GM21717 (cell line): ENCODE measurements around the gene VPS50.

Source experiments
- ATAC-seq: cut with Tn5 transposase; IDR thresholded peaks from one replicate; pipeline ENCODE4 v1.9.1; 2021; ENCODE audit warnings: mild to moderate bottlenecking, moderate library complexity; ENCODE audit not compliant: unreplicated experiment

VPS50 gene

DNA sequence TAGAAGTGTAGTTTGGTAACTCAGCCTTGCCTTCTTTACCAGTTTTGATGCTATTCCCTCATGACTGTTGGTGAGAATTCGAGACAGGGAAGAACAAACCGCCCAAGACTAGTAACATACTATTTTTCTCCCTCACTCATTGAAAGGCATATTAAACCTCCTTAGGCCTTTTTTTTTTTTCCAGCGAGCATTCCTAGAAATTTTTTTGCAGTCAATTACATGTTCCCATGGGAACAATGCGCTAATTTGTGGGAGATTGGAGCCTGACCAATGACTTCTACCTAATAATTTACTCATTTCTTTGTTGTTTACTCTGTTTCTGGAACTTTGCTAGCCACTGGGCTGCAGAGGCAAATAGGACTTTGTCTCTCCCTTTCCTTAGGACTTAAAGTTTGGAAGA lies 6.0 kb downstream of the VPS50 start:
- ATAC-seq: no peak

DNA sequence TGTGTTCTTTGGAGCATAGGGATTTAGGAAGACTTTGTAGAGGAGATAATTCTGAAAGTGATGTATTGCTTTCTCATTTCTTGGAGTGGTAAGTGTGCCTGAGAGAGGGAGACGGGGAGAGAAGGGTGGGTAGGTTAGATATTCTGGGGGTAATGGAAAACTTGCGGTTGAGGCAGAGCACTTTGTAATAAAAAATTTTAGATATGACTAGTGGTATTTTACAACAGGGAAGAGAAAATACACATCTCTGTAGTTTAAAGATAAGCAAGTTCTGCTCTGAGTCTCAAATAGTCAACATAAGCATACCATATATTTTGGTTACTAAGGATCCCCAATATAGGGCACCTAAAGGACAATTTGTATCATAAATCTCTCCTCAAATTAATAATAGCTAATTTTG lies 6.6 kb downstream of the VPS50 start:
- ATAC-seq: no peak

DNA sequence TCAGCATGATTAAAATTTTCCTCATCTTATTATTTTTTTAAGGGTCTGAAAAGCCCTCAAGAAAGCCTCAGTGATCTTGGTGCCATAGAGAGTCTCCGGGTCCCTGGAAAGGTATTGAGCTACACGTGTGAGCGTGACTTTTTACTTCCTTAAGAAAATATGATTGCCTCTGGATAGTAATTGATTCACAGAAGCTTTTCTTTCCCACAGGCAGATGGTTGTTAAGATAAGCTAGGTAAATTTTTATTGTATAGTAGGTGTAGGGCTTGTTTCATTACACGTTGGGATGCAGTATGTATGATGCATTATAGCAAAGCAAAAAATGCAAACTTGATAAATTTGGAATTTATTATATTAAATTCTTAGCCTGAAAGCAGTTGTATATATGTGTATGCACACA lies 7.7 kb downstream of the VPS50 start:
- no peak for ATAC-seq

DNA sequence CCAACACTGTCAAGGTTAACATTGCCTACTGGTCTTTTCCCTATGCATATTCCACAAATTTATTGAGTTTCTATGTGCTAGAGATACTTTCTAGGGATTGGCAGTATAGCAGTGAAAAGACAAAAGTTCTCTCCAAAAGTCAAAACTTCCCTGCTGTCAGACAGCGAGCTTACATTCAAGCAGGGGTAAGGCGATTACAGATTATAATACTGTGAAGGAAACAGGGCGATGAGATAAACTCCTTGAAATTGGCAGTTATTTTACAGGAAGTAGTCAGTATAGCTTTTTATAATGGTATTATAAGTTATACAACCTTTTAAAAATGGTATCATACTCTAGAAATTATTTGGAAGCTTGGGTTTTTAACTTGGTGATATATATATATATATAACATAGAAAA lies 9.9 kb downstream of the VPS50 start:
- no peak for ATAC-seq

DNA sequence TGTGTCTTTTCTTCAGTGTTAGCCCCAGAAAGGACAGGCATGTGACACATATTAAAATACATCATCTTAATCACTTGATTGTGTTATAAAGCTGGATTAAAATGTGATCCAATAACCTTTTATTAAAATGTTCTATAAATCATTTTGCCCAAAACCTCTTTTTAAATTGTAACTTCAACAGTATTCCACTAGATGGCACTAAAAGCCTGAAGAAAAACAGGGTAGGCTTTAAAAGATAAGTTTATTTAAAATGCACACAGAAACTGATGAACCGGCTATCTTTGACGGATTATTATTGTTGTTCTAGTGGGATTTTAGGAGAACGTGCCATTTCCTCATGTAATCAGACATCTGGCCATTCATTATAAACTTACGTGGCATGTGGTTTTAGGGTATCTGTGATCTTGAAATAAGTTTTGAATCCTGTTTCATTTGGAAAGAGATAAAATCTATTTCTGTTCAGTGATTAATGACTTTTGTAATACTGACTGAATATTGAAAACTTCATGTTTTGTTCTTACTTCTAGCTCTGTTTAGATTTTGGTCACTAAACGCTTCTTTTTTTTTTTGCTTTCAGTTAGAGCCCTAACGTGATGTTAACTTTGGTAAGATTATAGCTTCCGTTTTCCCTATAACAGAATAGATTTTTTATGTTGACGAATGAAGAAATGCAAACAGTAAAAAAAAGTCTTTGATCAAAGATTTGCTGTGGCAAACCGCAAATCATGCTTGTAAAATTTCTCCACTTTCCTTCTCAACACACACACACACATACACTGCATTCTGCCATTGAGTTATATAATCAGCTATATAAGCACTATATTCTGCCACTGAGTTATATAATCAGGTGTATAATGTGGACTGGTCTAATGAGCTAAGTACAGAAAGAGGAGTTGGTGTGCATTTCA lies 13.6 kb downstream of the VPS50 start:
- ATAC-seq: no peak

DNA sequence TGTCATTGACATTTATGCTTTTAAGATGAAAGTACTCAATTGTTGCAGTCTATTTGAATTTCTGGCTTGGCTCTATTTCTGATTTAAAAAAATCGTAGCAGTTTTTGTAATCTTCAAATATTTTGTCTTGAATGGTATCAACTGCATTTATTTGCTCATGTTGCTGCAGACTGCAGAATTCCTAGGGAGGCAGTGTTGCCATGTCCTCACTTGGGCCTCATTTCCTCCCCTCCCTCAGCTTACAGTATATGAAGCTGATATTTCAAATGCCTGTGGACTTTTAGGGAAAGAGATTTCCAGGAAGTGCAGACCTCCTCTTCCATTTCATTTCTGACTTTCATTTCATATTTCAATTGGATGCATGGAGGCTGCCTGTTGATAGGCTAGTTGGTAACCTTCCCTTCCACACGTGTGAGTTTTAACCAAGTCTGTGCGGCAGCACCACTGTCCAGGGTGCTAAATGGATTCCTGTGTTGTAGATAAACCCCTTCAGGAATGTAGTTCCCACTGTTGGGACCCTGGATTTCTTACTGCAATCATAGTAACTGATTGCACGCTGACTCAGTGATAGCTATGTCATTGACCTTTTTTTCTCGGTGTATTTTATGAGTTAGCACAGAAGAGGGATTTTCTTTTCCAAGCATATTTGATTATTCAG lies 17.5 kb downstream of the VPS50 start:
- ATAC-seq: no peak

DNA sequence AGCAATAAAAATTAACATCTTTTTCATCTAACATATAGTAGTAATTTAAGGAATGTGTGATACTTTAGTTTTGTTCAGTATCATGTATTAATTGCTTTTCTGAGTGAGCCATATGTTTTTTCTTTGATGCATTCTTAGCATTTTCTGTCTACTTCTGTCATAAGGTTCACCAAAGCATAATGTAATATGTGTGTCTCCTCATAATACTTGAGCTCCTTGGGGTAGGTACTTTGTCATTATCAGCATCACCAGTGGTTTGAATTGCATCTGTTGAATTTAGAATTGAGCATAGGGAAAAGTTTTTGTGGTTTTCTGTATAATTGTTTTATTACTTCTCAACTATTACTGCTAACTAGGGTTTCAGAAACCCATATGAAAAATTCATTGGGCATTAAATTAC lies 26.5 kb downstream of the VPS50 start:
- no peak for ATAC-seq

DNA sequence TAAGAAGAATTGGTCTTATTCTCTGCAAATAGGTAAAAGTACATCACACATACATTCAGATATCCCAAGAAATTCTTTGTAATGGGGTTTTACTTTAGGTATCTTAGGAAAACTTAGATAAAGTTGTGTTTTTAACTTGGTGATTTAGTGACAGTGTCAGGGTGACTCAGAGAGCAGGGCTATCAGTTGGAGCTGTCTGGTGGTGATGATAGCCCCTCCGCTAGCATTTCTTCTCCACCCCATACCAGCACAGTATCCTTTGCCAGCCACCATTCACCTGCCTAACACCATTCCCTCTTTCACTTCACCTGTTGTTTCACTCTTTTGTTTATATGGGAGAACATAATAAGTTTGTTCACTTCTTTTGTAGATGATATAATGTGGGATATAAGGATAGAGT lies 30.4 kb downstream of the VPS50 start:
- ATAC-seq: no peak

DNA sequence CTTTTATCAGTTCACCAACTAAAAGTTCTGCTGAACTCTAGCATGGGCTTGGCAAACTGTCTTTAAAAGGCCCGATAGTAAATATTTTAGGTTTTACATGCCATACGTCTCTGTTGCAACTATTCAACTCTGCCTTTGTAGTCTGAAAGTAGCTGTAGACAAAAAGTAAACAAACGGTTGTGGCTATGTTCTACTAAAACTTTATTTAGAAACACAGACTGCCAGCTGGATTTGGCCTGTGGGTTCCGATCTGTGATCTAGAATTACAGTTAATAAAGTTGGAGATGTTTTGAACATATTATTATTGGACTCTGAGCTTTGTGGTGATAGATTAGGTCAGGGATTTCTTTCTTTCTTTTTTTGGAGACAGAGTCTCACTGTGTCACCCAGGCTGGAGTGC lies 33.1 kb downstream of the VPS50 start:
- no peak for ATAC-seq

DNA sequence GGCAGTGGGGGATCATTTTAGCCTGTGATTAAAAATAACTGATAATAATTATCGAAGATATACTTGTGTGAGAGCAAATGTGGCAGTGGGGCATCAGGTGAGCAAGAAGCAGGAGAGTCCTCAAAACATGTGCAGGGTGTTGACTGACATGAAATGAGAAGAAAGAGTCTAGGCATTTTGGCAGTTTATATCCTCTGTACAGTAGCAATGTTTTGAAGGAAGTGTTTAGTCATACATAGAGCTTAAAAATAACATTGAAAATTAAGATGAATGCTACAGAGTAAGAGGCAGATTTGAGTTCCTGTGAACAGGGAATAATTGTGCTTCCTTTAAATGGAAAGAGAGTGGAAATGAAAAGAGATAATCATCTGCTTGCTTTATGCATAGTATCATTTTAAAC lies 47.4 kb downstream of the VPS50 start:
- no peak for ATAC-seq

DNA sequence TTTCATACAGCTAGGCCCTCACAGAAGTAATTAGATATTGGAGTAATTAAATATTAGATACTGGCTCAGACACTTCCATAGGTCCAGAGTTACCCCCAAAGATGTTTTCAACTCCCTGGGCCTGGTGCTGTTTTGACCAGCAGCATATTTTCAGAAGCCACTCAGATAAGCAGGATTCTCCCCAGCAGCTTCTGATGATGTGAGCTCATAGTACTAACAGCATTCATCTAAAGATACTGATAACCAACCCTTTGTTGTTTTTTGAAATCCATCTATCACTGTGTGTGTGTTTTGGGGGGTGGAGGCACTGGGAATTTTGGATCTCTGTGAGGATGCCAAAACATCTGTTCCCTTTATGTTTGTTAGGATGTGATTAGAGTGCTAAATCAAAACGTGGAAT lies 52.7 kb downstream of the VPS50 start:
- ATAC-seq: no peak

DNA sequence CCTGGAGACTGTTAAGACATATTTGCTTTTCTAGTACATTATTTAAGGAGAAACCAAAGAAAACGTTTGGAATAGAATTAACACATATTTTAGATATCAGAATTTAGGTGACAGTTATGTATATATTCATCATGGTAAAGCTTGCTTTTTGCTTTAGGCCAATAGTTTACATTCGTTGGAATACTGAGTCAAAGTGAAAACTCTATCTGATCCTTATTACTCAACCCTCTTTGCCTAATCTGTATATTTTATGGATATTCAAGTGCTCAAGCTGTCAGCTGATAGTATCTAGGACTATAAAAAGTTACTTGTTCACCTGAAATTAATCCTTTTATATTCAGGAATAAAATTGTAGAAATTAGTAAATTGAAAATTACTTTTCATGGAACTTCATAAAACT lies 61.1 kb downstream of the VPS50 start:
- no peak for ATAC-seq

DNA sequence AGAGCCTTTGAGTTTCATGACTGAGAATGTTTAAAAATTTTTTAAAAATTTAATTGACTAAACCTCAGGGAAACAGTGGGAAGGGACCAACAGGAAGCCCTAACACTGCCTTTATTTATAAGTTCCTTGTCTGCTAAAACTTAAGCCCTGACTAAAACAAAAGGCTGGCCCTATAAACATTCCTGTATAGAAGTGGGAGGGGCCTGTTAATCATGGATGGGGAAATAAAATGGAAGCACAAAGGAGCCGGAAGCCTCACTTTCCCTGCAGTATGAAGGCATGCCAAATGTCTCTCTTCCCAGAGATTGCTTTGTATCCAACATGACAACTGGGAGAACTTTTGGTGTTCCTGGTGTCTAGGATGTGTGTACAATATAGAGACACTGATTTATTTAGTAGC lies 66.0 kb downstream of the VPS50 start:
- no peak for ATAC-seq

DNA sequence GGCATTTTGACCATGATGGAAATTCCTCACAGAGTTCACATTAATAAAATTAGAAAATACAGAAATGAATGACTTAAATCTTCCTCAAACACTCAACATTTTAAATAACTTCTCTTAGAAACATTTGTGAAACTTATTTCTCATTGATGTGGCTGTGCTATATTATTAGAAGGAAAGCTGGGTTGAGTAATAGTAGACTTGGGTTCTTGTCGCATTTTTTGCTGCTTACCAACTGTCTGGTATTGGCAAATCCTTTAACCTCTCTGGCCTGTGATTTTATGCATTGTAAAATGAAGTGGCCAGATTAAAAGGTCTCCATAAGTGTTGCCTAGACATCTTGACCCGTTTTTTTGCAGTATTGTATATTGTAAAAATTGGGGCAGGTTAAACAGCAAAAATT lies 66.5 kb downstream of the VPS50 start:
- ATAC-seq: no peak

DNA sequence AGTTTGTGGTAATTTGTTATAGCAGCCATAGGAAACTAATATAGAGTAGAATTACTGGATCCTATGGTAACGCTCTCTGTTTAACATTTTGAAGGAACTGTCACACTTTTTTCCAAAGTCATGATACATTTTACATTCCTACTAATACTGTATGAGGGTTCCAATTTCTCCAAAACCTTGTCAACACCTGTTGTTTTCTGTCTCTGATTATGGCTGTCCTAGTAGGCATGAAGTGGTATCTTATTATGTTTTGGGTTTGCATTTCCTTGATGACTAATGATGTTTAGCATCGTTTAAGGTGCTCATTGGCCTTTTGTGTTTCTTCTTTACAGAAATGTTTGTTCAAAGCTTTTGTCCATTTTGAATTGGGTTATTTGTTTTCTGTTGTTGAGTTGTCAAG lies 69.6 kb downstream of the VPS50 start:
- ATAC-seq: no peak

DNA sequence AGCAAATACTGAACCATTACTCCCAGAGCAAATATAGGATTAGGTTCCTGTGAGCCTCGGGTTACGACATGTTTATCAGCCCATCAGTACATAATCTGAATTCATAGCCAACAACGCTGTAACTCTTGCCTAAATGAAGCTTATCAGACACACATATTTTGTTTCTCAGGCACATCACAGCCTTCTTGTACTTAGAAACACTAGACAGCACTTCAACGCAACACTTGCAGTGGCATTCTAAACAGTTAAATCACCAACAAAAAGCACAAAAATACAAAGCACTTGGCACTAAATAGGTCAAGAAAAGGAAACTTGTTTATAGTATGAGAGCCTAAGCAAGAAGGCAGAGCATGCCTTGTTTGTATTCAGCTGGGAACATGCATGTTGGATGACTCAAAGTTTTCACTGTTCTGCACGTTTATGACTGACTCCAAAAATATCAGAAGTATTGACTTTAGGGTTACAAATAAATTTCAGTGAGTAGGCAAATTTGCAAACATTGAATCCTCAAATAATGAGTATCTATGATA lies 75.0 kb downstream of the VPS50 start:
- no peak for ATAC-seq

DNA sequence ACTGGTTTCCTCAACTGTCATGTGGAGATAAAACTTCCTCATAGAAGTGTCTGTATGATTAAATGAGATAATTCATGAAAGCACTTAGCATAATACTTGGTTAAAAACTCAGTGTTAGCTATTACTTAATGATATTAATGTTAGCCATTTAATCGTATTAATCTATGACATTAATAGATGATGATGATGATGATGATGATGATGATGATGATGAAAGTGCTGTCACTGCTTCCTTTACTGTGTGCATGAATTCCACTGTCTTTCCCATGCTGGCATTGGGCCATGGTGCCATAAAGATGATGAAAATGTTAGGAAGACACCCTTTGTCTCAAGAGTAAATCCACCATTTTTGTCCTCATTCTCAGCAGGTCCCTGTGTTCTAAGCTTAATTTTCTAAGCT lies 75.8 kb downstream of the VPS50 start:
- no peak for ATAC-seq

DNA sequence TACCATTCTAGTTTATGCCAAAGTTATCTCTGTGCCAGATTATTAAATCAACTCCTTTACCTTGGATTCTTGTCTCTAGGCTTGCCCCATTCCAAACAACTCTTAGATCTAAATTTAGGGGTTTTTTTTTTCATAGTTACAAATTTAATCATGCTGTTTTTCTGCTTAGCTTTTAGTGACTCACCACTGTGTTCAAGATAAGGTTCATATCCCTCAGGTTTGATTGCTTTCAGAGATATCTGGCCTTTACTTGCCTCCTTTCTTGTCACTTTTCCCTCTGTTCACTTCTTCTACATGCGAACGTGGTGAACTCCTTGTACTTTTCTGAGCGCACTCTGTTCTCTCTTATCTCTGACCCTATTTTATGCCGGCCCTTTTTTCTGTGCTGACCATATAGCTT lies 78.2 kb downstream of the VPS50 start:
- no peak for ATAC-seq

DNA sequence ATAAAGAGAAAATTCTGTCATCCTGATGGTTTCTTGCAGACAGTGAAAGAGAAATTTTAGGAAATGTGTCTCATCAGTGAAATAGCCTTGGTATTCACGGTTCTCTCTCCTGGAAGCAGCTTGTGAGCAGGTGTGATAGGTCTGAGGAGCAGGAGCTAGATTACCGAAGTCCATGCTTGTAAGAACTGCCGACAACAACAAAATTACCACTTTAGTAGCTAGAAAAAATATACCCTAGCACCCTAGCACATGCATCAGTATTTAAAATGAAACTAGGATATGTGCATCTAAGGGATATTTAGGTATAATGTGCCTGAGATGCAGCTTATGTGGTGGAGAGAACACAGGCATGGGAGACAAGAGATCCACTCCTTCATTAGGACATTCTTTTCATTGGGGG lies 82.3 kb downstream of the VPS50 start:
- ATAC-seq: no peak

DNA sequence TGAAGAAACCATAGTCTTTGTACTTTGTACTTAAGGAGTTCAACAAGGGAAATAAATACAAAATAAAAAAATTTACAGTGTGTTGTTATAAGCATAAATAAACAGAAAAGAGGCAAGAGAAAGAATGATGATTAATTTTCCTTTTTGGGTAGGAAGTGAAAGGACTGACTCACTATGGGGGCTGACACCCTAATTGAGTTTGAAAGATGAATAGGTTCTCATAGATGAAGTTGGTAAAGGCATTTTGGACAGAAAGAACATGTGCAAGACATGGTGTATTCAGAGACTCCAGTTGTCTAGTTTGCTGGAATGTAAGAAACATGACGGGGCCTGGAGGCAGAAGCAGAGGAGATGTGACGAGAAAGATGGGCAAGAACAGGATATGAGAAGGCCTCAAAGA lies 83.7 kb downstream of the VPS50 start:
- no peak for ATAC-seq

DNA sequence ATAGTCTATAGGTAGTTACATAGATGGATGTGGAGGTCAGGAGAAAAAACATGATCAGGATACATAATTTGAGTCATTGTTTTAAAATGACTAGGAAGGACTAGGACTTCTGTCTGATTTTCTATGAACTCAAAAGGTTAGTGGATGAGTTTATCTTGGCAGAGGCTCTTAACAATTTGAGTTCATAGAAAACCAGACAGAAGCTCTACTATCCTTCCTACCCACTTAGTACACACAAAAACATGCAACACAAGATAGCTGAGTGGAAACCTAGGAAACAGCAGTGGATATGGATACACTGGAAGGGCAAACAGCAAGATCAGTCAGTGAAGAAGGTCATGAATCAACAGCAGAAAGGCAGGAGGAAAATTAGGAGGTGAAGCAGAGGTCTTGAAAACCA lies 84.6 kb downstream of the VPS50 start:
- no peak for ATAC-seq

DNA sequence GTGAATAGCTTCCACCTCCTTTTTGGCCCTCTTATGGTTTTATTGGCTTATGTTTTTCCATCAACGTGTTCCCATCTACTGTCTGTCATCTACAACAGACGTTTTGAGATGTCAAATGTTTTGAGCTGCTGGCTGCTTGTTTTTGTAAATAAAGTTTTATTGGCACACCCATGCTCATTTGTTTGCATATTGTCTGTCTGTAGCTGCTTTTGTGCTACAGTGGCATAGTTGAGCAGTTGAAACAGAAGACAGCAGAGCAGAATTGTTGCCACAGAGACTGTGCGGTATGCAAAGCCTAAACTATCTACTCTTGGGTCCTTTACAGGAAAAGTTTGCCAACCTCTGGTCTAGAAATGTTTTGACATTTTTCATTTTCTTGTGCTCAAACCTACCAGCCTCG lies 88.7 kb downstream of the VPS50 start:
- no peak for ATAC-seq
